ENCODE measurements around the gene ANKRD40. TPM values are rescaled to one million over a fixed set of nuclear protein-coding genes. Genes with fewer than 3 reads are reported as not detected.

Gene ANKRD40
- total and polyA plus RNA-seq, 9 of the 15 experiments (the other 6 are each of a cell fraction or from before 2014, with no cell fraction given) = 9.0 to 28.9 (median 27.7) TPM

DNA sequence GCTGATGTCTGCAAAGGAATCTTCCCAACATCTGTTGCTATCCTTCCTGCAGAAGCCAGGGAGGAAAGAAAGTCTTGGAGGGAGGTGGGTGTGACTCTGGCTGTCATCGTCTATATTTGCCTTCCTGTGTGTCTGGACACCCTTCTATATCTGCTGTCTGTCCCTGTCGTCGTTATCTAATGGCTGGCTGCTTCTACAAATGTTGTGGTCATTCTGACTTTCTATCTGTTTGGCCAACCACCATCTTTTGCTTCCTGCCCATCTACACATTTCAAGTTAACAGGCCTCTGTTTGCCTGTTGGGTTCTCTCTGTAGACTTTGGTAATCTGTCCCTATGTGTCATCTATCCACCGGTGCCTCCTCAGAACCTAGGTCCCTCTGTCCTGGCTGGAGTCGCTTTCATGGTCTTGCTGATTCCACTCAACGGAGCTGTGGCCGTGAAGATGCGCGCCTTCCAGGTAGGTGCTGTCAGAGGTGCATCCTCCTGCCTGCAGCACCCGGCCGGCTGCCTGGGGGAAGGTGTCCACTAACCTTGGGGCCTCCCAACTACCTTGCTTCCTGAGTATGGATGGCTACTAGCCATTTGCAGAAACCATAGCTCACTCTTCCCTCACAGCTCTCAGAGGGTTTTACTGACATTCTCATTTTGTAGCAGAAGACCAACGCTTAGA, 42.8 kb downstream of the ANKRD40 start (continued):
- TF ChIP-seq E4F1 (CRISPR knock-in tag; IDR thresholded peaks at IDR 0.05; ENCODE audit: borderline replicate concordance) = no peak
- TF ChIP-seq ZNF778 (CRISPR knock-in tag; IDR thresholded peaks at IDR 0.05) = no peak
- no peak for TF ChIP-seq ZNF449 (CRISPR knock-in tag; IDR thresholded peaks at IDR 0.05)
- TF ChIP-seq TCF3 (CRISPR knock-in tag; IDR thresholded peaks at IDR 0.05) = peak; percentile 88
- no peak for TF ChIP-seq BCL6 (CRISPR knock-in tag; IDR thresholded peaks at IDR 0.05)
- no peak for TF ChIP-seq POLR2H (tag; IDR thresholded peaks at IDR 0.05; ENCODE audit: low read depth)
- peak; percentile 34; the same call in 1 of the 2 replicates for TF ChIP-seq NFIC (IDR thresholded peaks at IDR 0.05)
- no peak for TF ChIP-seq ATF1 (CRISPR knock-in tag; IDR thresholded peaks at IDR 0.05)
- 0 out of 2 replicates have a peak, but pooled peaks have one; percentile 16 for TF ChIP-seq ATF1 (tag; IDR thresholded peaks at IDR 0.05)
- no peak for TF ChIP-seq RNF2 (IDR thresholded peaks at IDR 0.05)
- no peak for TF ChIP-seq SIN3A (IDR thresholded peaks at IDR 0.05; ENCODE audit: borderline replicate concordance in 2 of 2, control insufficient read depth in 1 of 2, low read depth in 2 of 2, low read length in 2 of 2)
- TF ChIP-seq, protein P1, sequence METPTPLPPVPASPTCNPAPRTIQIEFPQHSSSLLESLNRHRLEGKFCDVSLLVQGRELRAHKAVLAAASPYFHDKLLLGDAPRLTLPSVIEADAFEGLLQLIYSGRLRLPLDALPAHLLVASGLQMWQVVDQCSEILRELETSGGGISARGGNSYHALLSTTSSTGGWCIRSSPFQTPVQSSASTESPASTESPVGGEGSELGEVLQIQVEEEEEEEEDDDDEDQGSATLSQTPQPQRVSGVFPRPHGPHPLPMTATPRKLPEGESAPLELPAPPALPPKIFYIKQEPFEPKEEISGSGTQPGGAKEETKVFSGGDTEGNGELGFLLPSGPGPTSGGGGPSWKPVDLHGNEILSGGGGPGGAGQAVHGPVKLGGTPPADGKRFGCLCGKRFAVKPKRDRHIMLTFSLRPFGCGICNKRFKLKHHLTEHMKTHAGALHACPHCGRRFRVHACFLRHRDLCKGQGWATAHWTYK (CRISPR knock-in tag; IDR thresholded peaks at IDR 0.05) = 0 out of 2 replicates have a peak, but pooled peaks have one; percentile 34
- TF ChIP-seq, protein P2, sequence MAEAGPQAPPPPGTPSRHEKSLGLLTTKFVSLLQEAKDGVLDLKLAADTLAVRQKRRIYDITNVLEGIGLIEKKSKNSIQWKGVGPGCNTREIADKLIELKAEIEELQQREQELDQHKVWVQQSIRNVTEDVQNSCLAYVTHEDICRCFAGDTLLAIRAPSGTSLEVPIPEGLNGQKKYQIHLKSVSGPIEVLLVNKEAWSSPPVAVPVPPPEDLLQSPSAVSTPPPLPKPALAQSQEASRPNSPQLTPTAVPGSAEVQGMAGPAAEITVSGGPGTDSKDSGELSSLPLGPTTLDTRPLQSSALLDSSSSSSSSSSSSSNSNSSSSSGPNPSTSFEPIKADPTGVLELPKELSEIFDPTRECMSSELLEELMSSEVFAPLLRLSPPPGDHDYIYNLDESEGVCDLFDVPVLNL (CRISPR knock-in tag; IDR thresholded peaks at IDR 0.05; ENCODE audit: low read depth) = no peak
- no peak for TF ChIP-seq ZNF280A (IDR thresholded peaks at IDR 0.05; ENCODE audit: low read depth, partially characterized antibody)
- peak; percentile 89 for TF ChIP-seq CBFA2T3 (IDR thresholded peaks at IDR 0.05)
- TF ChIP-seq SOX6 (IDR thresholded peaks at IDR 0.05) = no peak
- TF ChIP-seq PHF20 (IDR thresholded peaks at IDR 0.05; ENCODE audit: partially characterized antibody) = no peak
- TF ChIP-seq SREBF2 (CRISPR knock-in tag; IDR thresholded peaks at IDR 0.05) = no peak
- TF ChIP-seq HBP1 (CRISPR knock-in tag; IDR thresholded peaks at IDR 0.05) = no peak
- TF ChIP-seq LCOR (CRISPR knock-in tag; IDR thresholded peaks at IDR 0.05) = no peak
